Endothelial cell of umbilical vein (primary cell): ENCODE results near the gene GRID1.

Source experiments
- CTCF ChIP-seq, 2 donors: IDR thresholded peaks; 1 replicate in 1 of 2; 2 replicates in 1 of 2; pipeline ENCODE4 v1.5.1; 2011; ENCODE audit warnings: low read length in 2 of 2, mild to moderate bottlenecking in 2 of 2, moderate library complexity in 2 of 2, control low read depth in 1 of 2, inconsistent platforms in 1 of 2, low read depth in 1 of 2; ENCODE audit not compliant: insufficient read depth in 1 of 2; ENCODE audit errors: extremely low read depth in 1 of 2
- EZH2 ChIP-seq: IDR thresholded peaks from 2 replicates; pipeline ENCODE4 v1.6.1; 2012; ENCODE audit warnings: borderline replicate concordance, low read depth, mild to moderate bottlenecking, moderate library complexity, low read length, inconsistent platforms; ENCODE audit not compliant: severe bottlenecking
- JUN ChIP-seq: IDR thresholded peaks from 2 replicates; pipeline ENCODE4 v1.6.1; 2011; ENCODE audit warnings: borderline replicate concordance, low read depth; ENCODE audit not compliant: insufficient read length, insufficient read depth
- MYC ChIP-seq: IDR thresholded peaks from one replicate; pipeline ENCODE4 v1.6.1; 2011; ENCODE audit warnings: mild to moderate bottlenecking, low read depth, low read length
- POLR2A ChIP-seq: IDR thresholded peaks from 2 replicates; pipeline ENCODE4 v1.6.1; 2012; ENCODE audit warnings: low read depth, mild to moderate bottlenecking, control low read depth, low read length
- POLR2AphosphoS5 ChIP-seq: IDR thresholded peaks from 2 replicates; pipeline ENCODE4 v1.6.1; 2012; ENCODE audit warnings: low read depth, mild to moderate bottlenecking, control low read depth, low read length, moderate library complexity; ENCODE audit not compliant: insufficient read depth

- TF ChIP-seq CTCF (IDR thresholded peaks at IDR 0.05; ENCODE audit: extremely low read depth in 1 of 2, insufficient read depth in 1 of 2, low read depth in 1 of 2, low read length in 2 of 2) (no peak), POLR2AphosphoS5 (no peak), POLR2A (no peak), MYC (no peak), JUN (no peak), EZH2 (no peak)
Measured at GRCh38 chr10:86202226-86202735, 164.3 kb downstream of the GRID1 start.
